Muscle layer of colon (tissue), 2 donors: ENCODE measurements around the gene TENT5D.
"Not testable (repeated sequence)": the region's sequence is repeated elsewhere in the genome, so short reads cannot be mapped to it uniquely, and the experiment has no call there.

Source experiments
- H3K27ac ChIP-seq: one replicate; pipeline ENCODE4 v1.7.0; 2013; ENCODE audit warnings: low read depth, mild to moderate bottlenecking, low read length, moderate library complexity
- H3K27me3 ChIP-seq, 2 donors: one replicate each; pipeline ENCODE4 v1.7.0; 2013; ENCODE audit warnings: low read length in 2 of 2, mild to moderate bottlenecking in 2 of 2; ENCODE audit not compliant: insufficient read depth in 2 of 2, control insufficient read depth in 1 of 2
- H3K36me3 ChIP-seq: one replicate; pipeline ENCODE4 v1.7.0; 2013; ENCODE audit warnings: mild to moderate bottlenecking, low read length; ENCODE audit not compliant: insufficient read depth
- H3K4me1 ChIP-seq: one replicate; pipeline ENCODE4 v1.7.0; 2013; ENCODE audit warnings: mild to moderate bottlenecking, low read length; ENCODE audit not compliant: insufficient read depth
- H3K4me3 ChIP-seq, 2 donors: one replicate each; pipeline ENCODE4 v1.7.0; 2013; ENCODE audit warnings: low read length in 2 of 2, low read depth in 1 of 2, mild to moderate bottlenecking in 1 of 2, moderate library complexity in 1 of 2
- H3K9ac ChIP-seq: one replicate; pipeline ENCODE4 v1.7.0; 2013; ENCODE audit warnings: low read length
- H3K9me3 ChIP-seq: one replicate; pipeline ENCODE4 v1.7.0; 2013; ENCODE audit warnings: mild to moderate bottlenecking, low read length
- donor health status: abdominal sarcoma.
- donor health status: Adenocarcinoma of cecum.

The TENT5D gene

GRCh38 chrX:80420147-80420546 lies at the start of gene TENT5D:
Gene TENT5D, plus strand, starts transcription at chrX:80420447. Its CDS starts 22,093 bp downstream, at chrX:80442540.
- H3K4me1 ChIP-seq, result no peaks in the 10 kb centered on the region
- no peaks in the 10 kb centered on the region for H3K27me3 ChIP-seq
- H3K36me3 ChIP-seq, result no peaks in the 10 kb centered on the region
- no peaks in the 10 kb centered on the region for H3K9me3 ChIP-seq
- H3K4me3 ChIP-seq, result no peak within 1 kb of the TSS
- no peak within 1 kb of the TSS for H3K9ac ChIP-seq
- no peak within 1 kb of the TSS for H3K27ac ChIP-seq

GRCh38 chrX:80385651-80386050 lies 34.6 kb upstream of the TENT5D start:
- H3K4me1 ChIP-seq, H3K9me3 ChIP-seq, H3K9ac ChIP-seq, H3K4me3 ChIP-seq, H3K27me3 ChIP-seq, H3K36me3 ChIP-seq, H3K27ac ChIP-seq: not testable (repeated sequence)

DNA sequence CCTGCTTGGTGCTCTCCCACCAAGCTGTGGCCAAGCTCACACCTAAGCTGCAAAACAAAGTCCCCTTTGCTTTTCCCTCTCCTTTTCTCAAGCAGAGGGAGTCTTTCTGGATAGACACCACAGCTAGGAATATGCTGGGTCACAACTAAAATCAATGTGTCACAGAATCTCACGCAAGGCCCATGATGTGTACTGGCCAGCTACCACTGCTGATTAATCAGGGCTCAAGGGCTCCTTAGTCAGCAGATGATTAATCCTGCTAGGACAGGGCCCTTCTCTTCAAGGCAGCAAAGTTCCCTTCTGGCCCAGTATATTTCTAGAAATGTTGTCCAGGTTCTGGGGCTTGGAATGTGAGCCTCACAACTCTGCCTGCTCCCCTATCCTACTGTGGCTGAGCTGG lies 32.0 kb upstream of the TENT5D start:
- no peaks in the 10 kb centered on the region for H3K36me3 ChIP-seq
- H3K9ac ChIP-seq, result no peak overlapping the region
- H3K27me3 ChIP-seq, result peaks cover 0 to 7% of the 10 kb centered on the region in 2 donors
- no peak overlapping the region for H3K27ac ChIP-seq
- no peaks in the 10 kb centered on the region for H3K9me3 ChIP-seq
- no peak overlapping the region for H3K4me3 ChIP-seq
- H3K4me1 ChIP-seq, result no peaks in the 10 kb centered on the region

DNA sequence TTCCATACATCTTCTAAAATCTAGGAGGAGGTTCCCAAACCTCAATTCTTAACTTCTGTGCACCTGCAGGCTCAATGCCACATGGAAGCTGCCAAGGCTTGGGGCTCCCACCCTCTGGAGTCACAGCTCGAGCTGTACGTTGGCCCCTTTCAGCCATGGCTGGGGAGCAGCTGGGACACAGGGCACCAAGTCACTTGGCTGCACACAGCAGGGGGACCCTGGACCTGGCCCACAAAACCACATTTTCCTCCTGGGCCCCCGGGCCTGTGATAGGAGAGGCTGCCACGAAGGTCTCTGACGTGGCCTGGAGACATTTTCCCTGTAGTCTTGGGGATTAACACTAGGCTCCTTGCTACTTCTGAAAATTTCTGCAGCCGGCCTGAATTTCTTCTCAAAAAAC lies 8.2 kb upstream of the TENT5D start:
- Histone ChIP-seq H3K4me1 (no peaks in the 10 kb centered on the region), H3K36me3 (no peaks in the 10 kb centered on the region), H3K9ac (no peak overlapping the region), H3K4me3 (no peak overlapping the region), H3K27me3 (no peaks in the 10 kb centered on the region), H3K9me3 (no peaks in the 10 kb centered on the region), H3K27ac (no peak overlapping the region)

DNA sequence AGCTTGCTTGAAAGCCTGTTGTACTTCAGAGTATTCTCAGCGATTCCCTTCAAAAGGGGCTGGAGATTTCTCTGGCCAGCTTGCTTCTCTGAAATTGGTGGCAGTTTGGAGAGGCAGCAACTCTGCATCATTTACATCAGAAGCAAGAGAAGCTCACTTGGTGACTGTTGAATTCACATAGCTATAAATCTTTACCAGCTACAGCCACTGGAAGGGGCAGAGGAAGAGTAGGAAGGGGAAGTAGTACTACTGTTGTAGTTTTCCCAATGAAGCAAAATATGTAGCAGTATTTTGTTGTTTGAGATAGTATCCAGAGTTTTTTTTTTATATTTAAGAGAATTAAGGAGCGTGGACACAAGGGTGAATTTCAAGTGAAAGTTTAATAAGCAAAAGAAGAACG lies 2.8 kb downstream of the TENT5D start:
- H3K27me3 ChIP-seq, result no peaks in the 10 kb centered on the region
- H3K9me3 ChIP-seq, result no peaks in the 10 kb centered on the region
- no peaks in the 10 kb centered on the region for H3K36me3 ChIP-seq
- H3K9ac ChIP-seq, result no peak overlapping the region
- no peak overlapping the region for H3K27ac ChIP-seq
- no peak overlapping the region for H3K4me3 ChIP-seq
- no peaks in the 10 kb centered on the region for H3K4me1 ChIP-seq

- no peaks in the 10 kb centered on the region for H3K27me3 ChIP-seq
Measured at GRCh38 chrX:80423744-80424143, 3.5 kb downstream of the TENT5D start.

GRCh38 chrX:80430826-80431504 lies 10.7 kb downstream of the TENT5D start:
- Histone ChIP-seq H3K4me1 (no peaks in the 10 kb centered on the region), H3K9me3 (no peaks in the 10 kb centered on the region), H3K36me3 (no peaks in the 10 kb centered on the region), H3K9ac (no peak overlapping the region), H3K27me3 (no peaks in the 10 kb centered on the region), H3K4me3 (no peak overlapping the region), H3K27ac (no peak overlapping the region)

More at GRCh38 chrX:80423744-80424143, 3.5 kb downstream of the TENT5D start:
- Histone ChIP-seq H3K9ac (no peak overlapping the region), H3K4me3 (no peak overlapping the region), H3K4me1 (no peaks in the 10 kb centered on the region), H3K36me3 (no peaks in the 10 kb centered on the region), H3K9me3 (no peaks in the 10 kb centered on the region), H3K27ac (no peak overlapping the region)

DNA sequence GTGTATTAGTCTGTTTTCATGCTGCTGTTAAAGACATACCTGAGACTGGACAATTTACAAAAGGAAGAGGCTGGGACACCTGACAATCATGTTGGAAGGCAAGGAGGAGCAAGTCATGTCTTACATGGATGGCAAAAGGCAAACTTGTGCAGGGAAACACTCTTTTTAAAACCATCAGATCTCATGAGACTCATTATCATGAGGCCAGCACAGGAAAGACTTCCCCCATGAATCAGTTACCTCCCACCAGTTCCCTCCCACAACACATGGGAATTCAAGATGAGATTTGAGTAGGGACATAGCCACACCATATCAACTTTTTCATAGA lies 11.2 kb downstream of the TENT5D start:
- H3K4me3 ChIP-seq, result no peak overlapping the region
- H3K9ac ChIP-seq, result no peak overlapping the region
- no peaks in the 10 kb centered on the region for H3K27me3 ChIP-seq
- no peaks in the 10 kb centered on the region for H3K9me3 ChIP-seq
- no peak overlapping the region for H3K27ac ChIP-seq
- H3K36me3 ChIP-seq, result no peaks in the 10 kb centered on the region
- H3K4me1 ChIP-seq, result no peaks in the 10 kb centered on the region

- Histone ChIP-seq H3K27me3 (no peaks in the 10 kb centered on the region), H3K4me1 (no peaks in the 10 kb centered on the region), H3K9ac (no peak overlapping the region), H3K9me3 (no peaks in the 10 kb centered on the region), H3K36me3 (no peaks in the 10 kb centered on the region), H3K4me3 (no peak overlapping the region), H3K27ac (no peak overlapping the region)
Measured at GRCh38 chrX:80432441-80432840, 12.2 kb downstream of the TENT5D start.

DNA sequence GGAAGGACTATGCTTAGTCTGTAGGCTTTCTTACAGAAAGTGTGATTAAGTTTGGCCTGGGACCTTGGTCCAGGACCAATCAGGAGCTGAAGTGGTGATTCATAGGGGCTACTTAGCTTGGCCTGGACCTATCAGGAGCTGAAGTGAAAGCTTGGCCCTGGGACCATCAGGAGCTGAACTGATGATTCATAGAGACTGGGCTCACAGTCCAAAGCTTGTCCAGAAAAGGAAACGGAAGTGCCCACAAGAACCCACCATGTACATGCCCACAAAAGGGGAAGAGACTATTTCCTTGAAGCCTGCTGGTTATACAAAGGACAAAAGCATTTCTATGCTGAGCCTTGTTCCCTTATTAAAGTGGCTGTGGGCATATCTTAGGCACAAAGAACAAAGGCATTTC lies 12.6 kb downstream of the TENT5D start:
- H3K4me1 ChIP-seq, result no peaks in the 10 kb centered on the region
- no peaks in the 10 kb centered on the region for H3K27me3 ChIP-seq
- no peaks in the 10 kb centered on the region for H3K9me3 ChIP-seq
- no peak overlapping the region for H3K27ac ChIP-seq
- H3K9ac ChIP-seq, result no peak overlapping the region
- no peaks in the 10 kb centered on the region for H3K36me3 ChIP-seq
- no peak overlapping the region for H3K4me3 ChIP-seq

GRCh38 chrX:80468166-80468565 lies 47.9 kb downstream of the TENT5D start:
- H3K9ac ChIP-seq, H3K27me3 ChIP-seq, H3K4me1 ChIP-seq, H3K36me3 ChIP-seq, H3K4me3 ChIP-seq, H3K27ac ChIP-seq, H3K9me3 ChIP-seq: not testable (repeated sequence)

DNA sequence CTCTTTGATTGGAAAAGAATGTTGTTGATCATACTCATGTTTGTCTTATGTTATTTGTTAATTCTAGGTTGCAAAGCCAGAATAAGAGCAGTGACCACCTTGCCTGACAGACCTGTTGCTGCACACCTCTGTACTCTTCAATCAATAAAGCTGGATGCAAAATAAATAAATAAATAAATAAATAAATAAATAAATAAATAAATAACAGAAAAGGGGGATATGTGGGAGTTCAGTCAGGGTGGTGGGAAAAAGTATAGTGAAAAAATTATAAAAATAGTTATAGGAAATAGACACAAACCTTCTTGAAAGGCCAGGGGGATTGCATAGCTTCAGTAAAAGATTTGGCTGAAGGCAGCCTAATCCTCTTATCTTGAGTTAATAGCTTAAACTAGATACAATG lies 51.3 kb downstream of the TENT5D start:
- Histone ChIP-seq H3K4me1 (no peaks in the 10 kb centered on the region), H3K9ac (no peak overlapping the region), H3K27ac (no peak overlapping the region), H3K36me3 (no peaks in the 10 kb centered on the region), H3K9me3 (no peaks in the 10 kb centered on the region), H3K4me3 (no peak overlapping the region), H3K27me3 (no peaks in the 10 kb centered on the region)
